Transverse colon (tissue), 4 donors: Measurements from ENCODE around the gene TESK2.

Experiments used
- CTCF ChIP-seq, 5 experiments: fragments of 200-600 bp in 3 of 5; fragments of 450-650 bp in 2 of 5; sonication (generic) in 3 of 5; IDR thresholded peaks; 1 replicate in 2 of 5; 2 replicates in 3 of 5; pipeline ENCODE4 v1.5.1; 2016 to 2017; ENCODE audit warnings: antibody characterized with exemption in 5 of 5, inconsistent platforms in 3 of 5, mild to moderate bottlenecking in 2 of 5, moderate library complexity in 1 of 5
- EP300 ChIP-seq: sonication (generic); formaldehyde crosslinking; IDR thresholded peaks from one replicate; pipeline ENCODE4 v1.6.1; 2017; ENCODE audit warnings: antibody characterized with exemption, low read depth
- POLR2A ChIP-seq: fragments of 450-650 bp; IDR thresholded peaks from one replicate; pipeline ENCODE4 v1.6.1; 2016; ENCODE audit warnings: antibody characterized with exemption, mild to moderate bottlenecking, moderate library complexity
- POLR2AphosphoS5 ChIP-seq, 3 donors: sonication (generic); formaldehyde crosslinking; IDR thresholded peaks; one replicate each; pipeline ENCODE4 v1.6.1; 2016; ENCODE audit warnings: antibody characterized with exemption in 3 of 3

DNA sequence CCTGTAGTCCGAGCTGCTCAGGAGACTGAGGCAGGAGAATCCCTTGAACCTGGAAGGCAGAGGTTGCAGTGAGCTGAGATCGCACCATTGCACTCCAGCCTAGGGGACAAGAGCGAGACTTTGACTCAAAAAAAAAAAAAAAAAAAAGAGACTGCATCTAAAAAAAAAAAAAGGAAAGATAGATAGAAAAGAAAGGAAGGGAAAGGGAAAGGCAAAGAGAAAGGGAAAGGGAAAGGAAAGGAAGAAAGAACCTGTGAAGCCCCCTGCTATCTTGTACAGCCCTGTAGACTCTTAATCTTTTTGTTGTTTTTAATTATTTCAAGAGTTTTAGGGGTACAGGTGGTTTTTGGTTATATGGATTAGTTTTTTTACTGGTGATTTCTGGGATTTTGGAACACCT, 104.7 kb downstream of the TESK2 start:
- TF ChIP-seq EP300 (no peak), CTCF (IDR thresholded peaks at IDR 0.05) (no peak), POLR2A (no peak), POLR2AphosphoS5 (IDR thresholded peaks at IDR 0.05) (no peak)
